Right cardiac atrium (tissue), 5 donors: ENCODE data around the gene PODXL2. TPM values are rescaled to one million over a fixed set of nuclear protein-coding genes. Genes with fewer than 3 reads are reported as not detected.
"Not testable (repeated sequence)": the region's sequence is repeated elsewhere in the genome, so short reads cannot be mapped to it uniquely, and the experiment has no call there.

Source experiments
- ATAC-seq, 2 donors: fragments of 200-7000 bp; cut with Tn5 transposase; one replicate each; pipeline versions ENCODE4 v1.8.0 to v1.9.1; 2020; ENCODE audit warnings: moderate library complexity in 2 of 2, mild to moderate bottlenecking in 1 of 2
- DNase-seq, 3 donors: peaks; one replicate each; pipeline ENCODE4 v3.0.0-alpha.2; 2020
- H3K27ac ChIP-seq: one replicate; pipeline ENCODE4 v1.5.1; 2013; ENCODE audit warnings: mild to moderate bottlenecking, low read length, control low read depth, moderate library complexity
- H3K27me3 ChIP-seq: one replicate; pipeline ENCODE4 v1.6.1; 2013; ENCODE audit not compliant: control insufficient read depth, insufficient read depth
- H3K4me1 ChIP-seq: one replicate; pipeline ENCODE4 v1.6.1; 2013; ENCODE audit warnings: low read length; ENCODE audit not compliant: control insufficient read depth, insufficient read depth
- H3K4me3 ChIP-seq: one replicate; pipeline ENCODE4 v1.5.1; 2013; ENCODE audit warnings: low read length, control low read depth
- H3K9me3 ChIP-seq: one replicate; pipeline ENCODE4 v1.6.1; 2013; ENCODE audit warnings: low read length; ENCODE audit not compliant: control insufficient read depth
- WGBS: extraction: QIAGEN DNeasy Blood & Tissue Kit; methylation state at CpG from one replicate; pipeline ENCODE4 v1.1.7; 2013; 5-methylcytosine and 5-hydroxymethylcytosine counted together
- intact Hi-C, 4 donors: fragments of 100-400 bp; cut with DNase I; formaldehyde crosslinking; loops; one replicate each; pipeline versions ENCODE4 v1.11.0 to v1.14.0; 2022 to 2023
- polyA plus RNA-seq: library from polyadenylated mRNA; stranded (reverse); fragments of 200-250 nt; gene quantifications from one replicate; pipeline ENCODE4 v1.2.3, GENCODE V29; 2013
- total RNA-seq, 4 donors: library from RNA; stranded (reverse); fragmentation: NEBNext Ultra II Directional; extraction: Animal tissue kit (Norgen Biotek cat#: 25700); gene quantifications; one replicate each; pipeline ENCODE4 v1.2.1, GENCODE V29; 2021
- donor health status: healthy with polysubstance abuse.
- donor health status: DM: no; HTN: yes; CAD: no.
- donor health status: DM: no; HTN: no; CAD: no.
- donor health status: DM: no; HTN: yes; CAD: no; lungs with severe emphysema.
- donor health status: DM: yes; HTN: yes; CAD: no.

PODXL2 gene
- total and polyA plus RNA-seq, 5 donors: 1.5 to 3.0 (median 2.1) TPM

GRCh38 chr3:127650236-127650635 lies 21.3 kb downstream of the PODXL2 start:
- Histone ChIP-seq H3K4me1 (no peaks in the 10 kb centered on the region), H3K27me3 (no peaks in the 10 kb centered on the region), H3K9me3 (no peaks in the 10 kb centered on the region), H3K27ac (no peak overlapping the region), H3K4me3 (no peak overlapping the region)
- ATAC-seq (no peak), DNase-seq (no peak)
- WGBS: 93% methylated on average over 4 of the region's 4 CpGs
- intact Hi-C loops: loop anchor here (5.0 kb wide), 2 partner anchors 182 to 322 kb away; no protein-coding TSS in a partner anchor

DNA sequence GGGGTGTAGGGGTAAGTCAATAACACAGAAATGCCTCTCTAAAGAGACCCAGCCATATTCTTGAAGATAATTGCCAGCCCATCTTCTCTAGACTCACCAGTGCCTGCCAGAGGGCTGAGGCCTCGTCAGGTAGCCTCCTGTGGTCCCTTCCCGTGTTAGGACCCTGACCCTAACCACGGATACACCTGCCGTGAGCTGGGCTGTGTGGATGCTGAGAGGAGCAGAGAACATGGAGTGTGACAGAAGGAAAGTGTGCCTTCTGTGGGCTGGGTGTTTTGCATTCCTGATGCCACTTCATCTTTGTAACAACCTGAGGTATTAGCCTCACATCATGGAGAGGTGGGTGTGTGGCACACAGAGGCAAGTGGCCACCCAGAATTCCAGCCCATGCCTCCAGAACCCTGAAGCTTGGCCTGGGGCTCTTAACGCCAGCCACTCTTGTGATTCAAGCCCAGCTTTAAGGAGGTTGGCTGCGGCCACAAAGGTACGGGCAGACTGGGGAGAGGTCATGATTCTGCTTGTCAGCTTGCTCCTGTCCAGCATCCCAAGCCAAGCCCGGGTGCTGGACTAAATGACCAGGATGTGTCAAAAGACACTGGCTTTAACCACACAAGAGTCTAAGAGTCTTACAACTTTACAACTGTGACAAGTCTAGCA lies 22.7 kb downstream of the PODXL2 start:
- ATAC-seq (no peak), DNase-seq (peak in 1 of 3 donors; percentile 37)
- WGBS: 72% methylated on average over 8 of the region's 8 CpGs
- Histone ChIP-seq H3K27ac (no peak overlapping the region), H3K9me3 (no peaks in the 10 kb centered on the region), H3K4me3 (no peak overlapping the region), H3K4me1 (no peaks in the 10 kb centered on the region), H3K27me3 (no peaks in the 10 kb centered on the region)
- intact Hi-C loops: loop anchor here (5.0 kb wide), 2 partner anchors 181 to 321 kb away; no protein-coding TSS in a partner anchor

- 54% methylated on average over 13 of the region's 13 CpGs for WGBS
Observed at GRCh38 chr3:127652246-127652995, 23.4 kb downstream of the PODXL2 start.

DNA sequence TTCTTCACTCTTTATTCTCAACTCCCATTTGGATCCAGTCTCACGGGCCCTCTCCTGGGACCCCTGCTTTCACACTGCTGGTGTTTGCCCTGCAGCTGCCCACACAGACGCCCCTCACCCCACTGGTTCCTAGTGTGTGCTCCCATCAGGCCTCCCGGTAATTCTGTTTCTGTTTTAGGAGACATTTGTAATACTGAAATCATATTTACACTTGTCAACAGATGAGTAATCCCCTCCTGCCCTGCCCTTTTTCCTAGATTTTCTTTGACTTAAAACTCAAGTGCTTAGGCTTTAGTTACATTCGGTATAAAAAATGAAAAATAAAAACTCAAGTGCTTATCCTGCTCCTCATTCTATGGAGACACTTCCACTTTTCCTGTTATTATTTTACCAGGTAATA lies 25.4 kb downstream of the PODXL2 start:
- DNase-seq (no peak), ATAC-seq (no peak)
- Histone ChIP-seq H3K4me3 (no peak overlapping the region), H3K4me1 (no peaks in the 10 kb centered on the region), H3K27ac (no peak overlapping the region), H3K9me3 (no peaks in the 10 kb centered on the region), H3K27me3 (no peaks in the 10 kb centered on the region)
- intact Hi-C loops: loop anchor here (5.0 kb wide), 2 partner anchors 178 to 318 kb away; no protein-coding TSS in a partner anchor
- WGBS: 78% methylated on average over 4 of the region's 4 CpGs

More at GRCh38 chr3:127652246-127652995, 23.4 kb downstream of the PODXL2 start:
- intact Hi-C loops: loop anchor here (5.0 kb wide), 2 partner anchors 180 to 320 kb away; no protein-coding TSS in a partner anchor
- H3K4me3 ChIP-seq: no peak overlapping the region
- no peak overlapping the region for H3K27ac ChIP-seq
- no peaks in the 10 kb centered on the region for H3K27me3 ChIP-seq
- peak in 2 of 3 donors; percentile 75 to 79 for DNase-seq
- H3K9me3 ChIP-seq: no peaks in the 10 kb centered on the region
- ATAC-seq: peak; percentile 84 to 88
- no peaks in the 10 kb centered on the region for H3K4me1 ChIP-seq

GRCh38 chr3:127654993-127655392 lies 26.0 kb downstream of the PODXL2 start:
- not testable (repeated sequence) for H3K4me1 ChIP-seq, H3K27ac ChIP-seq, ATAC-seq, H3K4me3 ChIP-seq, DNase-seq, H3K27me3 ChIP-seq, H3K9me3 ChIP-seq
- WGBS: 97% methylated on average over 6 of the region's 6 CpGs
- intact Hi-C loops: loop anchor here (5.0 kb wide), 2 partner anchors 177 to 317 kb away; no protein-coding TSS in a partner anchor

DNA sequence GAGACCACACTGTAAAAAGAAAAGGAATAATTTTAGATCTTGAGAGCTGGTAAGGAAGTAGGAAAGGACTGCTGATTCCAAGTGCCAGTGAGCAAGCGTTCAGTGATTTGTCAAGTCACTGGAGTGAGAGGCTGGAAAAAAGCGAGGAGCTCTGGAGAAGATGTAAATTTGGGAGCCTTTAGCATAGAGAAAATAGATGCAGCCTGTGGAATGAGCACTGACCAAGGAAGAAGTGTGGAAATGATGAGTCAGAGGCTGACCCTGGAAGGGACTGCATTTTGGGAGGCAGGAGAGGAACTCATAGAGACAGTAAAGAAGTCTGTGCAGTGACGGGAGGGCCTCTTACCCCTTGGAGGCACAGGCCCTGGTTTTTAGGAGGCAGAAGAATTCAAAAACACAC lies 26.7 kb downstream of the PODXL2 start:
- H3K9me3 ChIP-seq: no peaks in the 10 kb centered on the region
- intact Hi-C loops: no loop called here
- H3K27ac ChIP-seq: no peak overlapping the region
- no peak overlapping the region for H3K4me3 ChIP-seq
- no peaks in the 10 kb centered on the region for H3K4me1 ChIP-seq
- ATAC-seq (no peak), DNase-seq (no peak)
- no peaks in the 10 kb centered on the region for H3K27me3 ChIP-seq
- WGBS: 76% methylated on average over 3 of the region's 3 CpGs

- no peaks in the 10 kb centered on the region for H3K27me3 ChIP-seq
- H3K27ac ChIP-seq: no peak overlapping the region
- no peak overlapping the region for H3K4me3 ChIP-seq
- intact Hi-C loops: no loop called here
- ATAC-seq (no peak), DNase-seq (no peak)
- no peaks in the 10 kb centered on the region for H3K4me1 ChIP-seq
- 90% methylated on average over 8 of the region's 8 CpGs for WGBS
- H3K9me3 ChIP-seq: no peaks in the 10 kb centered on the region
Observed at GRCh38 chr3:127656906-127657305, 27.9 kb downstream of the PODXL2 start.

DNA sequence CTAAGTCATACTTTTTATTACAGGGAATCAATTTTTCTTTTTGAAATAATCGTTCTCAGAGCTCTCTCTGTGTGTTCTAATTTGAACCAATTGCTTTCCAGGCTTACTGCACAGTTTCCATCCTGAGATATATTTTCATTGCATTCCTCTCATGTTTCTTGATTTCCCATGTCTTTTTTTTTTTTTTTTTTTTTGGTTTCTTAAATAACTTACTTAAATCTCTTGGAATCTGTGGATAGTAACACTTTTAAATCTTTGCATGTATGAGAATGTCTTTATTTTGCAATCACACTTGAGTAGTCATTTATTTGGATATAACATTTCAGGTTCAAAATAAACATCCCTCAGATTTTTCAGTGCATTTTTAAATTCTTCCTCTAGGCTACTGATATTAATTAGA lies 29.2 kb downstream of the PODXL2 start:
- ATAC-seq (no peak), DNase-seq (no peak)
- Histone ChIP-seq H3K4me3 (no peak overlapping the region), H3K27me3 (no peaks in the 10 kb centered on the region), H3K9me3 (no peaks in the 10 kb centered on the region), H3K4me1 (no peaks in the 10 kb centered on the region), H3K27ac (no peak overlapping the region)
- intact Hi-C loops: no loop called here
- WGBS: 52% methylated on average over 1 of the region's 1 CpG

- no peaks in the 10 kb centered on the region for H3K9me3 ChIP-seq
- intact Hi-C loops: loop anchor here in 1 of 4 donors (10.0 kb wide), 1 partner anchor 164 kb away; the partner anchor contains the start of gene MGLL
- H3K4me3 ChIP-seq: no peak overlapping the region
- WGBS: 95% methylated on average over 10 of the region's 10 CpGs
- H3K4me1 ChIP-seq: no peaks in the 10 kb centered on the region
- H3K27me3 ChIP-seq: no peaks in the 10 kb centered on the region
- ATAC-seq (no peak), DNase-seq (no peak)
- no peak overlapping the region for H3K27ac ChIP-seq
Observed at GRCh38 chr3:127660621-127661251, 31.8 kb downstream of the PODXL2 start.

DNA sequence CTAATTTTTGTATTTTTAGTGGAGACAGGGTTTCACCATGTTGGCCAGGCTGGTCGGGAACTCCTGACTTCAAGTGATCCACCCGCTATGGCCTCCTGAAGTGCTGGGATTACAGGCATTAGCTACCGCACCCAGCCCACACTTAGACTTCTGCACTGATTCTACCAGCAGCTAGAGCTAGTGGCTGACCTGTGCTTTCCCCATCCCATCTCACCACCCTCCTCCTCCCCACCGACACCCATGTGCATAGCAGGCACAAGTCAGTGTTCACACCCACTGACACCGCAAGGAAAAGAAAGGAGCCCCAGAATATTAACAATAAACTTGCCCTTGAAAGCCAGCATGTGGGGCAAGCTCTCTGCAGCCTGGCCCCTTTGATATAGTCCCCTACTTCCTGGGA lies 32.6 kb downstream of the PODXL2 start:
- intact Hi-C loops: loop anchor here in 1 of 4 donors (10.0 kb wide), 1 partner anchor 163 kb away; the partner anchor contains the start of gene MGLL
- no peak for ATAC-seq
- no peak for DNase-seq
- H3K9me3 ChIP-seq: no peaks in the 10 kb centered on the region
- no peaks in the 10 kb centered on the region for H3K27me3 ChIP-seq
- WGBS: 96% methylated on average over 5 of the region's 5 CpGs
- H3K4me1 ChIP-seq: no peaks in the 10 kb centered on the region
- H3K27ac ChIP-seq: no peak overlapping the region
- no peak overlapping the region for H3K4me3 ChIP-seq
